ENCODE results near the gene SESN2.

Gene SESN2

GRCh38 chr1:28243685-28244311, 15.5 kb upstream of the SESN2 start:
- no peak overlapping the region for H3K9ac ChIP-seq
- no peaks in the 10 kb centered on the region; the same call in 1 of the 2 replicates for H3K36me3 ChIP-seq (ENCODE audit: insufficient read depth)
- no peak overlapping the region for H3K27ac ChIP-seq
- H3K27me3 ChIP-seq (ENCODE audit: insufficient read depth, low read depth): no peaks in the 10 kb centered on the region
- H3K79me2 ChIP-seq (ENCODE audit: insufficient read depth, low read depth): no peaks in the 10 kb centered on the region
- no peaks in the 10 kb centered on the region for H4K20me1 ChIP-seq (ENCODE audit: insufficient read depth)
- H3K4me2 ChIP-seq: no peak overlapping the region
- TF ChIP-seq, protein P1, sequence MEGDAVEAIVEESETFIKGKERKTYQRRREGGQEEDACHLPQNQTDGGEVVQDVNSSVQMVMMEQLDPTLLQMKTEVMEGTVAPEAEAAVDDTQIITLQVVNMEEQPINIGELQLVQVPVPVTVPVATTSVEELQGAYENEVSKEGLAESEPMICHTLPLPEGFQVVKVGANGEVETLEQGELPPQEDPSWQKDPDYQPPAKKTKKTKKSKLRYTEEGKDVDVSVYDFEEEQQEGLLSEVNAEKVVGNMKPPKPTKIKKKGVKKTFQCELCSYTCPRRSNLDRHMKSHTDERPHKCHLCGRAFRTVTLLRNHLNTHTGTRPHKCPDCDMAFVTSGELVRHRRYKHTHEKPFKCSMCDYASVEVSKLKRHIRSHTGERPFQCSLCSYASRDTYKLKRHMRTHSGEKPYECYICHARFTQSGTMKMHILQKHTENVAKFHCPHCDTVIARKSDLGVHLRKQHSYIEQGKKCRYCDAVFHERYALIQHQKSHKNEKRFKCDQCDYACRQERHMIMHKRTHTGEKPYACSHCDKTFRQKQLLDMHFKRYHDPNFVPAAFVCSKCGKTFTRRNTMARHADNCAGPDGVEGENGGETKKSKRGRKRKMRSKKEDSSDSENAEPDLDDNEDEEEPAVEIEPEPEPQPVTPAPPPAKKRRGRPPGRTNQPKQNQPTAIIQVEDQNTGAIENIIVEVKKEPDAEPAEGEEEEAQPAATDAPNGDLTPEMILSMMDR (conservative IDR thresholded peaks at IDR 0.05; ENCODE audit: low read depth, low read length): no peak
- H3K4me3 ChIP-seq (IDR thresholded peaks at IDR 0.05; ENCODE audit: insufficient read depth, low read depth, low read length): no peak overlapping the region
- H3K4me1 ChIP-seq (ENCODE audit: low read depth, poor library complexity, severe bottlenecking): peaks cover 38% of the 10 kb centered on the region
- H2AFZ ChIP-seq (ENCODE audit: low read depth): no peak overlapping the region

GRCh38 chr1:28244549-28245251, 14.6 kb upstream of the SESN2 start:
- H3K4me3 ChIP-seq (IDR thresholded peaks at IDR 0.05; ENCODE audit: insufficient read depth, low read depth, low read length): no peak overlapping the region
- no peak overlapping the region for H2AFZ ChIP-seq (ENCODE audit: low read depth)
- H3K9ac ChIP-seq: no peak overlapping the region
- no peaks in the 10 kb centered on the region for H3K27me3 ChIP-seq (ENCODE audit: insufficient read depth, low read depth)
- H3K27ac ChIP-seq: no peak overlapping the region
- no peaks in the 10 kb centered on the region; the same call in 1 of the 2 replicates for H3K36me3 ChIP-seq (ENCODE audit: insufficient read depth)
- peaks cover 47% of the 10 kb centered on the region for H3K4me1 ChIP-seq (ENCODE audit: low read depth, poor library complexity, severe bottlenecking)
- no peaks in the 10 kb centered on the region for H3K79me2 ChIP-seq (ENCODE audit: insufficient read depth, low read depth)
- TF ChIP-seq, protein P1 (conservative IDR thresholded peaks at IDR 0.05; ENCODE audit: low read depth, low read length): no peak
- H4K20me1 ChIP-seq (ENCODE audit: insufficient read depth): no peaks in the 10 kb centered on the region
- H3K4me2 ChIP-seq: peak overlapping the region; percentile 70; the same call in 1 of the 2 replicates

GRCh38 chr1:28246427-28246832, 12.9 kb upstream of the SESN2 start:
- peak overlapping the region; percentile 77 for H2AFZ ChIP-seq (ENCODE audit: low read depth)
- H3K27ac ChIP-seq: peak overlapping the region; percentile 77
- H3K36me3 ChIP-seq (ENCODE audit: insufficient read depth): no peaks in the 10 kb centered on the region; the same call in 1 of the 2 replicates
- TF ChIP-seq, protein P1 (conservative IDR thresholded peaks at IDR 0.05; ENCODE audit: low read depth, low read length): no peak
- peaks cover 64% of the 10 kb centered on the region for H3K4me1 ChIP-seq (ENCODE audit: low read depth, poor library complexity, severe bottlenecking)
- H3K27me3 ChIP-seq (ENCODE audit: insufficient read depth, low read depth): no peaks in the 10 kb centered on the region
- H3K4me3 ChIP-seq (IDR thresholded peaks at IDR 0.05; ENCODE audit: insufficient read depth, low read depth, low read length): peak overlapping the region; percentile 62
- peak overlapping the region; percentile 70 for H3K4me2 ChIP-seq
- peak overlapping the region; percentile 56 for H3K9ac ChIP-seq
- H4K20me1 ChIP-seq (ENCODE audit: insufficient read depth): no peaks in the 10 kb centered on the region
- H3K79me2 ChIP-seq (ENCODE audit: insufficient read depth, low read depth): no peaks in the 10 kb centered on the region

GRCh38 chr1:28247612-28248272, 11.6 kb upstream of the SESN2 start:
- H3K4me2 ChIP-seq: peak overlapping the region; percentile 66
- H3K27ac ChIP-seq: peak overlapping the region; percentile 67
- TF ChIP-seq, protein P1 (conservative IDR thresholded peaks at IDR 0.05; ENCODE audit: low read depth, low read length): no peak
- H3K36me3 ChIP-seq (ENCODE audit: insufficient read depth): no peaks in the 10 kb centered on the region; the same call in 1 of the 2 replicates
- peak overlapping the region; percentile 18 for H3K4me3 ChIP-seq (IDR thresholded peaks at IDR 0.05; ENCODE audit: insufficient read depth, low read depth, low read length)
- H4K20me1 ChIP-seq (ENCODE audit: insufficient read depth): no peaks in the 10 kb centered on the region
- no peaks in the 10 kb centered on the region for H3K79me2 ChIP-seq (ENCODE audit: insufficient read depth, low read depth)
- H3K4me1 ChIP-seq (ENCODE audit: low read depth, poor library complexity, severe bottlenecking): peaks cover 64% of the 10 kb centered on the region
- peak overlapping the region; percentile 50; the same call in 1 of the 2 replicates for H2AFZ ChIP-seq (ENCODE audit: low read depth)
- H3K9ac ChIP-seq: peak overlapping the region; percentile 54; the same call in 1 of the 2 replicates
- no peaks in the 10 kb centered on the region for H3K27me3 ChIP-seq (ENCODE audit: insufficient read depth, low read depth)

Data from KMS-11 (cell line).